K562 (cell line): ENCODE results near the gene CST1. TPM values are rescaled to one million over a fixed set of nuclear protein-coding genes. Genes with fewer than 3 reads are reported as not detected.

Experiments used
- ATAC-seq: fragments of 200-7000 bp; cut with Tn5 transposase; 3 replicates; pipeline ENCODE4 v1.9.1; 2020; ENCODE audit warnings: moderate library complexity
- BruUV-seq: library from RNA; stranded (reverse); fragments of 400-500 nt; replicated peaks from 2 replicates; lab custom pipeline; 2021; lab: Mats Ljungman, UMichigan
- CTCF ChIA-PET: fragments of 300-600 bp; formaldehyde crosslinking; extraction: SDS; loops from one replicate; lab custom pipeline; 2021; ENCODE audit warnings: low intra/inter-chr PET ratio; lab: Yijun Ruan, JAX
- POLR2A ChIA-PET: fragments of 300-600, 350-650 bp; sonication (Branson Sonifier 250); formaldehyde crosslinking; extraction: SDS; loops from one replicate; lab custom pipeline; 2021; ENCODE audit warnings: antibody characterized with exemption, inconsistent platforms; lab: Yijun Ruan, JAX
- DNase-seq, 4 experiments: peaks; one replicate each; pipeline versions ENCODE4 v3.0.0 to v3.0.0-alpha.2; 2011 to 2018; ENCODE audit warnings: low spot score in 3 of 4, mixed read lengths in 3 of 4; ENCODE audit errors: extremely low read depth in 1 of 4
- FAIRE-seq: peaks from 2 replicates; lab custom pipeline; 2011; peaks lifted over from hg19 to GRCh38; lab: Jason Lieb, UNC
- H2AFZ ChIP-seq: 2 replicates; pipeline ENCODE4 v1.6.0; 2011; ENCODE audit warnings: low read depth, low read length, control low read depth, inconsistent platforms
- H3K27ac ChIP-seq: fragments of 200-600 bp; 3 replicates; pipeline ENCODE4 v1.8.0; 2011; ENCODE audit warnings: low read depth, mild to moderate bottlenecking, control low read depth, inconsistent platforms, low read length, moderate library complexity, mixed read lengths; ENCODE audit errors: extremely low read depth
- H3K27me3 ChIP-seq, 2 experiments: fragments of 300-600 bp in 1 of 2; 2 replicates in 1 of 2; 3 replicates in 1 of 2; pipeline versions ENCODE4 v1.6.0 to v1.8.0; 2011; ENCODE audit warnings: inconsistent platforms in 2 of 2, low read length in 2 of 2, mild to moderate bottlenecking in 1 of 2, mixed read lengths in 1 of 2, moderate library complexity in 1 of 2; ENCODE audit not compliant: control insufficient read depth in 2 of 2, insufficient read depth in 2 of 2
- H3K36me3 ChIP-seq: fragments of 300-600 bp; 3 replicates; pipeline ENCODE4 v1.8.0; 2011; ENCODE audit warnings: mild to moderate bottlenecking, low read length, inconsistent platforms; ENCODE audit not compliant: control insufficient read depth, insufficient read depth
- H3K4me1 ChIP-seq, 2 experiments: fragments of 200-600 bp in 1 of 2; replicated peaks in 1 of 2; 2 replicates in 1 of 2; 3 replicates in 1 of 2; pipeline versions ENCODE4 v1.5.1 to v1.8.0; 2011; ENCODE audit warnings: inconsistent platforms in 2 of 2, low read length in 2 of 2, mild to moderate bottlenecking in 1 of 2, mixed read lengths in 1 of 2, moderate library complexity in 1 of 2; ENCODE audit not compliant: control insufficient read depth in 2 of 2, insufficient read depth in 2 of 2
- H3K4me2 ChIP-seq: 2 replicates; pipeline ENCODE4 v1.6.1; 2011; ENCODE audit warnings: low read length, control low read depth, inconsistent platforms, mixed read lengths; ENCODE audit not compliant: insufficient read depth
- H3K4me3 ChIP-seq: fragments of 200-600 bp; sonication (generic), shearing (Covaris generic); 2 replicates; pipeline ENCODE4 v1.5.1; 2016; ENCODE audit warnings: control low read depth, inconsistent platforms
- H3K79me2 ChIP-seq: fragments of 200-600 bp; 3 replicates; pipeline ENCODE4 v1.8.0; 2011; ENCODE audit warnings: low read length, inconsistent platforms; ENCODE audit not compliant: control insufficient read depth, insufficient read depth
- H3K9ac ChIP-seq, 2 experiments: 2 replicates each; pipeline versions ENCODE4 v1.6.0 to v1.6.1; 2011; ENCODE audit warnings: low read depth in 2 of 2, low read length in 2 of 2, control low read depth in 1 of 2, inconsistent platforms in 1 of 2, mild to moderate bottlenecking in 1 of 2, mixed read lengths in 1 of 2; ENCODE audit not compliant: insufficient read depth in 1 of 2
- H3K9me1 ChIP-seq: one replicate; pipeline ENCODE4 v1.6.0; 2011; ENCODE audit warnings: inconsistent platforms, mild to moderate bottlenecking, low read length, moderate library complexity; ENCODE audit not compliant: control insufficient read depth, insufficient read depth
- H3K9me3 ChIP-seq: replicated peaks from 2 replicates; pipeline ENCODE4 v1.5.1; 2011; ENCODE audit warnings: low read depth, low read length, inconsistent platforms; ENCODE audit not compliant: control insufficient read depth, insufficient read depth
- H4K20me1 ChIP-seq: replicated peaks from 2 replicates; pipeline ENCODE4 v1.6.1; 2011; ENCODE audit warnings: low read length, inconsistent platforms, mixed read lengths; ENCODE audit not compliant: control insufficient read depth, insufficient read depth
- CBFB ChIP-seq: sonication (generic); formaldehyde crosslinking; IDR thresholded peaks from 2 replicates; pipeline ENCODE4 v1.4.0; 2020; ENCODE audit warnings: mild to moderate bottlenecking, missing genetic modification reagents
- JUND ChIP-seq, 2 experiments: IDR thresholded peaks; 2 replicates in 1 of 2; 3 replicates in 1 of 2; pipeline ENCODE4 v1.6.1; 2011; ENCODE audit warnings: borderline replicate concordance in 2 of 2, low read depth in 2 of 2, low read length in 2 of 2, improper control_type of control experiment in 1 of 2, missing biosample characterization in 1 of 2, missing genetic modification characterization in 1 of 2, missing genetic modification reagents in 1 of 2
- MAZ ChIP-seq, 2 experiments: fragments of 450-650 bp in 1 of 2; sonication (generic) in 1 of 2; formaldehyde crosslinking; IDR thresholded peaks in 1 of 2; conservative IDR thresholded peaks in 1 of 2; 2 replicates each; pipeline versions ENCODE4 v1.4.0 to v1.5.0; 2020; ENCODE audit warnings: mild to moderate bottlenecking in 1 of 2, missing genetic modification reagents in 1 of 2
- MEF2A ChIP-seq: IDR thresholded peaks from 2 replicates; pipeline ENCODE4 v1.6.1; 2011; ENCODE audit warnings: low read depth, mild to moderate bottlenecking, low read length, moderate library complexity; ENCODE audit not compliant: control insufficient read depth
- MTF1 ChIP-seq: fragments of 250-450 bp; sonication (Bioruptor Pico); IDR thresholded peaks from 2 replicates; pipeline ENCODE4 v1.9.0; 2021; ENCODE audit warnings: moderate library complexity, mild to moderate bottlenecking, inconsistent platforms, borderline replicate concordance
- NCOA6 ChIP-seq: fragments of 450-650 bp; IDR thresholded peaks from 2 replicates; pipeline ENCODE4 v1.6.1; 2017; ENCODE audit warnings: mild to moderate bottlenecking
- RBM17 ChIP-seq: fragments of 200-400 bp; formaldehyde crosslinking; IDR thresholded peaks from 2 replicates; pipeline ENCODE4 v1.6.1; 2017; ENCODE audit warnings: low read depth, mild to moderate bottlenecking, low read length, borderline replicate concordance
- SETDB1 ChIP-seq: IDR thresholded peaks from one replicate; pipeline ENCODE4 v1.6.1; 2012; ENCODE audit warnings: low read length, control low read depth, inconsistent platforms
- XRCC3 ChIP-seq: fragments of 450-650 bp; IDR thresholded peaks from 2 replicates; pipeline ENCODE4 v1.6.1; 2017; ENCODE audit warnings: mild to moderate bottlenecking, moderate library complexity
- ZHX1 ChIP-seq: fragments of 150-350 bp; conservative IDR thresholded peaks from 2 replicates; pipeline ENCODE4 v1.6.1; 2014; ENCODE audit warnings: low read length
- ZNF280B ChIP-seq: fragments of 250-450 bp; sonication (Bioruptor Pico); IDR thresholded peaks from 2 replicates; pipeline ENCODE4 v1.5.1; 2021; ENCODE audit warnings: mild to moderate bottlenecking
- WGBS: fragments of 100-300 bp; shearing (Covaris generic); methylation state at CpG from one replicate; pipeline ENCODE4 v1.1.6; 2016; ENCODE audit warnings: low coverage, mixed read lengths; ENCODE audit not compliant: insufficient coverage; ENCODE audit errors: missing lambda C conversion rate; 5-methylcytosine and 5-hydroxymethylcytosine counted together
- in situ Hi-C: fragments of 300-500 bp; cut with MboI; formaldehyde crosslinking; loops from 4 replicates; pipeline ENCODE4 v1.15.0; 2018; ENCODE audit warnings: inconsistent platforms, mixed read lengths
- intact Hi-C: fragments of 100-400 bp; cut with micrococcal nuclease; formaldehyde crosslinking; loops from 2 replicates; pipeline ENCODE4 v1.14.2; 2022
- polyA plus RNA-seq, 8 experiments: library from polyadenylated mRNA; depleted of rRNA in 4 of 8; stranded (reverse) in 5 of 8; unstranded in 3 of 8; fragments of >200 nt; fragmentation: Nextera tagmentation in 2 of 8; fragmentation: Illumina TruSeq in 1 of 8; extraction: Ambion mirVana in 2 of 8; extraction: Trizol in 1 of 8; gene quantifications; 2 replicates each; pipeline versions ENCODE4 v1.2.1 to v1.2.3, GENCODE V29; 2011 to 2014; ENCODE audit warnings: inconsistent platforms in 1 of 8, missing spikeins in 1 of 8
- total RNA-seq, 7 experiments: library from RNA; depleted of rRNA in 6 of 7; stranded (reverse); fragments of >200 nt in 6 of 7; fragmentation: Illumina TruSeq in 2 of 7; extraction: Trizol in 2 of 7; gene quantifications; 2 replicates each; pipeline versions ENCODE4 v1.2.1 to v1.2.3, GENCODE V29; 2011 to 2021; ENCODE audit warnings: low replicate concordance in 1 of 7
- TF ChIP-seq, protein P1 (sequence below): fragments of 450-650 bp; IDR thresholded peaks from 2 replicates; pipeline ENCODE4 v1.6.1; 2016; ENCODE audit warnings: antibody characterized with exemption

Gene CST1
- total and polyA plus RNA-seq, 9 of the 15 experiments (the other 6 are each of a cell fraction or from before 2014, with no cell fraction given): not detected

DNA sequence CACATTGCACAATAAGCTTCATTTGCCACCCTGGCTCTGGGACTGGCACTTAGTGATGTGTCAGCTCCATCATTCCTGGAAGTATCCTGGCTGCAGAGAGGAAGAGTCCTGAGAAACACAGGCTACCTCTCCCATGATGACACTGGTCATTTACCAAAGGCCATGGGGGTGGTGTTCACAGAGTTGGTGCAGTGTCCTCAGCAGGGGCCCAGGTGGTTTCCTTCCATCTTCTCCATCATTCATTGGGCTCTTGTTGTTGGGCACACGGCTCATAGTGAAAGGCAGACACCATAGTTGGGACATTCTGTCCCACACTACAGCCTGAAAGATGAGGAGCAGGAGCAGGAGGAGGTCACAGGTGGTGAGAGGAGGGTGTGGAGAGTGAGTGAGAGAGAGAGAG is 15.8 kb upstream of the CST1 start:
- Histone ChIP-seq H3K9me3 (no peaks in the 10 kb centered on the region), H3K9ac (no peak overlapping the region), H2AFZ (no peak overlapping the region), H3K4me3 (no peak overlapping the region), H3K4me1 (no peaks in the 10 kb centered on the region), H3K36me3 (no peaks in the 10 kb centered on the region), H3K27ac (no peak overlapping the region), H3K27me3 (no peaks in the 10 kb centered on the region), H3K9me1 (no peaks in the 10 kb centered on the region), H3K4me2 (no peak overlapping the region), H4K20me1 (no peaks in the 10 kb centered on the region), H3K79me2 (no peaks in the 10 kb centered on the region)
- DNase-seq (no peak), ATAC-seq (no peak), FAIRE-seq (no peak)
- intact Hi-C loops: no loop called here
- in situ Hi-C loops: no loop called here
- WGBS: 0% methylated on average over 1 of the region's 1 CpG
- no TSS peak for BruUV-seq
- CTCF ChIA-PET: no interaction called here
- POLR2A ChIA-PET: no interaction called here
- TF ChIP-seq ZNF280B (CRISPR knock-in tag) (no peak), RBM17 (no peak), ZHX1 (no peak), MTF1 (CRISPR knock-in tag) (no peak), SETDB1 (no peak), JUND (IDR thresholded peaks at IDR 0.05; ENCODE audit: borderline replicate concordance, low read depth, low read length) (no peak), JUND (tag; IDR thresholded peaks at IDR 0.05; ENCODE audit: borderline replicate concordance, low read depth, low read length) (no peak), NCOA6 (no peak), XRCC3 (no peak), MEF2A (no peak), CBFB (CRISPR knock-in tag) (no peak), MAZ (CRISPR knock-in tag; conservative IDR thresholded peaks at IDR 0.05 in 1 of 2, IDR thresholded peaks at IDR 0.05 in 1 of 2) (no peak)
- TF ChIP-seq, protein P1, sequence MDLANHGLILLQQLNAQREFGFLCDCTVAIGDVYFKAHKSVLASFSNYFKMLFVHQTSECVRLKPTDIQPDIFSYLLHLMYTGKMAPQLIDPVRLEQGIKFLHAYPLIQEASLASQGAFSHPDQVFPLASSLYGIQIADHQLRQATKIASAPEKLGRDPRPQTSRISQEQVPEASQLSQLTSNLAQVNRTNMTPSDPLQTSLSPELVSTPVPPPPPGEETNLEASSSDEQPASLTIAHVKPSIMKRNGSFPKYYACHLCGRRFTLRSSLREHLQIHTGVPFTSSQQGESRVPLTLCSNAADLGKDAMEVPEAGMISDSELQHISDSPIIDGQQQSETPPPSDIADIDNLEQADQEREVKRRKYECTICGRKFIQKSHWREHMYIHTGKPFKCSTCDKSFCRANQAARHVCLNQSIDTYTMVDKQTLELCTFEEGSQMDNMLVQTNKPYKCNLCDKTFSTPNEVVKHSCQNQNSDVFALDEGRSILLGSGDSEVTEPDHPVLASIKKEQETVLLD: no peak
